Medulla oblongata (tissue), 1 donor: Measurements from ENCODE around the gene PKD1.

Experiments
- DNase-seq: peaks from one replicate; pipeline ENCODE4 v3.0.0-alpha.2; 2015; ENCODE audit errors: extremely low spot score

Gene PKD1

GRCh38 chr16:2076072-2076865 lies 59.4 kb downstream of the PKD1 start:
- DNase-seq: no peak

GRCh38 chr16:2075631-2076030 lies 60.1 kb downstream of the PKD1 start:
- DNase-seq: no peak

GRCh38 chr16:2074071-2074470 lies 61.6 kb downstream of the PKD1 start:
- DNase-seq: no peak

- DNase-seq: no peak
Measured at GRCh38 chr16:2072926-2073325, 62.8 kb downstream of the PKD1 start.

- DNase-seq: no peak
Measured at GRCh38 chr16:2071454-2072202, 64.1 kb downstream of the PKD1 start.

- no peak for DNase-seq
Measured at GRCh38 chr16:2070576-2071453, 64.9 kb downstream of the PKD1 start.

- DNase-seq: no peak
Measured at GRCh38 chr16:2066139-2066538, 69.6 kb downstream of the PKD1 start.

GRCh38 chr16:2064368-2064945 lies 71.2 kb downstream of the PKD1 start:
- no peak for DNase-seq

- DNase-seq: no peak
Measured at GRCh38 chr16:2063861-2064260, 71.8 kb downstream of the PKD1 start.

- no peak for DNase-seq
Measured at GRCh38 chr16:2062801-2063200, 72.9 kb downstream of the PKD1 start.

- DNase-seq: no peak
Measured at GRCh38 chr16:2061526-2061925, 74.2 kb downstream of the PKD1 start.

GRCh38 chr16:2061023-2061422 lies 74.7 kb downstream of the PKD1 start:
- DNase-seq: no peak

GRCh38 chr16:2060346-2060745 lies 75.4 kb downstream of the PKD1 start:
- no peak for DNase-seq

GRCh38 chr16:2058872-2059271 lies 76.8 kb downstream of the PKD1 start:
- no peak for DNase-seq

GRCh38 chr16:2058420-2058819 lies 77.3 kb downstream of the PKD1 start:
- DNase-seq: no peak

- DNase-seq: no peak
Measured at GRCh38 chr16:2057438-2057837, 78.3 kb downstream of the PKD1 start.

- DNase-seq: peak; percentile 73
Measured at GRCh38 chr16:2056681-2057407, 78.9 kb downstream of the PKD1 start.

- peak; percentile 17 for DNase-seq
Measured at GRCh38 chr16:2056077-2056476, 79.6 kb downstream of the PKD1 start.

GRCh38 chr16:2054543-2055245 lies 81.0 kb downstream of the PKD1 start:
- no peak for DNase-seq

- no peak for DNase-seq
Measured at GRCh38 chr16:2053897-2054296, 81.8 kb downstream of the PKD1 start.

GRCh38 chr16:2053211-2053610 lies 82.5 kb downstream of the PKD1 start:
- no peak for DNase-seq
